Measurements from ENCODE around the gene HSPB2.
"Not testable (repeated sequence)": the region's sequence is repeated elsewhere in the genome, so short reads cannot be mapped to it uniquely, and the experiment has no call there.

HSPB2 gene

GRCh38 chr11:111926505-111927391, 14.2 kb downstream of the HSPB2 start:
- peak overlapping the region; percentile 99 for H2AFZ ChIP-seq (ENCODE audit: low read depth, low read length)
- no peaks in the 10 kb centered on the region for H3K36me3 ChIP-seq (ENCODE audit: insufficient read depth, low read length)
- peak overlapping the region; percentile 100 for H3K4me2 ChIP-seq (ENCODE audit: insufficient read depth, low read length)
- no peaks in the 10 kb centered on the region for H3K9me3 ChIP-seq (ENCODE audit: insufficient read depth, low read length, severe bottlenecking)
- H3K27me3 ChIP-seq (ENCODE audit: insufficient read depth, low read length, poor library complexity): no peaks in the 10 kb centered on the region
- peak; percentile 88 for ATAC-seq (ENCODE audit: insufficient read depth, low read depth)
- peak overlapping the region; percentile 62 for H3K9ac ChIP-seq (ENCODE audit: low read depth, low read length)
- H4K20me1 ChIP-seq (ENCODE audit: insufficient read depth, low read length): no peaks in the 10 kb centered on the region
- DNase-seq: peak; percentile 98
- no peaks in the 10 kb centered on the region for H3K79me2 ChIP-seq (ENCODE audit: insufficient read depth, low read length)
- peak overlapping the region; percentile 96 for H3K27ac ChIP-seq (ENCODE audit: low read length)
- H3K4me3 ChIP-seq (ENCODE audit: low read depth in 1 of 2, low read length in 2 of 2): peak overlapping the region; percentile 36 to 88; a peak in 3 of 4 replicates
- no peak for TF ChIP-seq EZH2 (IDR thresholded peaks at IDR 0.05; ENCODE audit: borderline replicate concordance, low read depth, low read length, severe bottlenecking)
- TF ChIP-seq, protein P1, sequence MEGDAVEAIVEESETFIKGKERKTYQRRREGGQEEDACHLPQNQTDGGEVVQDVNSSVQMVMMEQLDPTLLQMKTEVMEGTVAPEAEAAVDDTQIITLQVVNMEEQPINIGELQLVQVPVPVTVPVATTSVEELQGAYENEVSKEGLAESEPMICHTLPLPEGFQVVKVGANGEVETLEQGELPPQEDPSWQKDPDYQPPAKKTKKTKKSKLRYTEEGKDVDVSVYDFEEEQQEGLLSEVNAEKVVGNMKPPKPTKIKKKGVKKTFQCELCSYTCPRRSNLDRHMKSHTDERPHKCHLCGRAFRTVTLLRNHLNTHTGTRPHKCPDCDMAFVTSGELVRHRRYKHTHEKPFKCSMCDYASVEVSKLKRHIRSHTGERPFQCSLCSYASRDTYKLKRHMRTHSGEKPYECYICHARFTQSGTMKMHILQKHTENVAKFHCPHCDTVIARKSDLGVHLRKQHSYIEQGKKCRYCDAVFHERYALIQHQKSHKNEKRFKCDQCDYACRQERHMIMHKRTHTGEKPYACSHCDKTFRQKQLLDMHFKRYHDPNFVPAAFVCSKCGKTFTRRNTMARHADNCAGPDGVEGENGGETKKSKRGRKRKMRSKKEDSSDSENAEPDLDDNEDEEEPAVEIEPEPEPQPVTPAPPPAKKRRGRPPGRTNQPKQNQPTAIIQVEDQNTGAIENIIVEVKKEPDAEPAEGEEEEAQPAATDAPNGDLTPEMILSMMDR (IDR thresholded peaks at IDR 0.05; ENCODE audit: borderline replicate concordance, extremely low read depth, low read length, poor library complexity, severe bottlenecking): no peak
- peaks cover 23% of the 10 kb centered on the region for H3K4me1 ChIP-seq (ENCODE audit: insufficient read depth, low read length)

DNA sequence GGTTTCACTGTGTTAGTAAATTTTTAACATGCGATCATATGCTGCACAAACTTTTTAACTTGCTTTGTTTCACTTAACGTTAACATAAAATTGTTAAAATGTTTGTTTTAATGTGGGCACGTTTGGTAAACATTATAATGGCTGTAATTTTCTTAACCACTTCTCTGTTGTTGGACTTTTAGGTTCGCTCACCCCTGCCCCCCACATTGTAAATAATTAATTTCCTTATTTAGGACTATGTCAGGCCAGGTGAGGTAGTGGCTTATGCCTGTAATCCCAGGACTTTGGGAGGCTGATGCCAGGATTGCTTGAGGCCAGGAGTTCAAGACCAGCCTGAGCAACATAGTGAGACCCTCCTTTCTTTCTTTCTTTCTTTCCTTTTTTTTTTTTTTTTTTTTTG, 17.9 kb downstream of the HSPB2 start:
- Histone ChIP-seq H3K27me3 (ENCODE audit: insufficient read depth, low read length, poor library complexity) (no peaks in the 10 kb centered on the region), H3K9me3 (ENCODE audit: insufficient read depth, low read length, severe bottlenecking) (no peaks in the 10 kb centered on the region), H3K4me2 (ENCODE audit: insufficient read depth, low read length) (no peak overlapping the region), H3K27ac (ENCODE audit: low read length) (no peak overlapping the region), H3K79me2 (ENCODE audit: insufficient read depth, low read length) (no peaks in the 10 kb centered on the region), H3K4me3 (ENCODE audit: low read depth in 1 of 2, low read length in 2 of 2) (no peak overlapping the region), H3K4me1 (ENCODE audit: insufficient read depth, low read length) (peaks cover 29% of the 10 kb centered on the region), H3K36me3 (ENCODE audit: insufficient read depth, low read length) (no peaks in the 10 kb centered on the region), H2AFZ (ENCODE audit: low read depth, low read length) (no peak overlapping the region), H3K9ac (ENCODE audit: low read depth, low read length) (no peak overlapping the region), H4K20me1 (ENCODE audit: insufficient read depth, low read length) (no peaks in the 10 kb centered on the region)
- TF ChIP-seq, protein P1 (IDR thresholded peaks at IDR 0.05; ENCODE audit: borderline replicate concordance, extremely low read depth, low read length, poor library complexity, severe bottlenecking): no peak
- TF ChIP-seq EZH2 (IDR thresholded peaks at IDR 0.05; ENCODE audit: borderline replicate concordance, low read depth, low read length, severe bottlenecking): no peak
- DNase-seq (no peak), ATAC-seq (ENCODE audit: insufficient read depth, low read depth) (no peak)

DNA sequence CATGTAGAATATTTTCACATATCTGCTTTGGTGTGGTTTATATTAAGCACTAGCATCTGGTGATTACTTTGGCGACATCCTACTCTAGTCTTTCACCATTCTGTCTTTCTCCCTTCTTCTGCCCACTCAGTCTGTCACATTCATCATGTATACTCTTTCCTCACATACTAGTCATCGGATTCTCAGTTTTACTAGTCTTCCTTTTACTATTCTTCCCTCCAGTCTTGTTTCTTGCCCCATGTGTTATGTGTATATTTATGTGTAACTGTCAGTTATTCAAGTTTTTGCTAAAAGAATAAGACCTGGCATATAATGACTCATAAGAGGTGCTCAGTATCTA, 20.0 kb downstream of the HSPB2 start:
- Histone ChIP-seq H3K27ac (ENCODE audit: low read length) (no peak overlapping the region), H3K36me3 (ENCODE audit: insufficient read depth, low read length) (no peaks in the 10 kb centered on the region), H3K9me3 (ENCODE audit: insufficient read depth, low read length, severe bottlenecking) (no peaks in the 10 kb centered on the region)

DNA sequence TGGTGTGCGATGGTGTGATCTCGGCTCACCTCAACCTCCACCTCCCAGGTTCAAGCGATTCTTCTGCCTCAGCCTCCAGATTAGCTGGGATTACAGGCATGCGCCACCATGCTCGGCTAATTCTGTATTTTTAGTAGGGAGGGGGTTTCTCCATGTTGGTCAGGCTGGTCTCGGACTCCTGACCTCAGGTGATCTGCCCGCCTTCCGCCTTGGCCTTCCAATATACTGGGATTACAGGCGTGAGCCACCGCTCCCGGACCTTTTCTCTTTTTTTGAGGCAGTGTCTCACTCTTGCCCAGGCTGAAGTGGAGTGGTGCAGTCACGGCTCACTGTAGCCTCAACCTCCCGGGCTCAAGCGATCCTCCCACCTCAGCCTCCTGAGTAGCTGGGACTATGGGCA, 20.6 kb downstream of the HSPB2 start:
- not testable (repeated sequence) for H3K9me3 ChIP-seq (ENCODE audit: insufficient read depth, low read length, severe bottlenecking); H3K27me3 ChIP-seq (ENCODE audit: insufficient read depth, low read length, poor library complexity); H3K27ac ChIP-seq (ENCODE audit: low read length); H3K36me3 ChIP-seq (ENCODE audit: insufficient read depth, low read length); H4K20me1 ChIP-seq (ENCODE audit: insufficient read depth, low read length); H3K79me2 ChIP-seq (ENCODE audit: insufficient read depth, low read length); H3K4me2 ChIP-seq (ENCODE audit: insufficient read depth, low read length); H3K4me3 ChIP-seq (ENCODE audit: low read depth in 1 of 2, low read length in 2 of 2); H3K9ac ChIP-seq (ENCODE audit: low read depth, low read length); H2AFZ ChIP-seq (ENCODE audit: low read depth, low read length); DNase-seq; ATAC-seq (ENCODE audit: insufficient read depth, low read depth)
- peaks cover 35% of the 10 kb centered on the region for H3K4me1 ChIP-seq (ENCODE audit: insufficient read depth, low read length)

More for the DNA sequence above, 20.0 kb downstream of the HSPB2 start:
- Histone ChIP-seq H3K4me1 (ENCODE audit: insufficient read depth, low read length) (peaks cover 34% of the 10 kb centered on the region), H2AFZ (ENCODE audit: low read depth, low read length) (no peak overlapping the region), H3K27me3 (ENCODE audit: insufficient read depth, low read length, poor library complexity) (no peaks in the 10 kb centered on the region), H3K79me2 (ENCODE audit: insufficient read depth, low read length) (no peaks in the 10 kb centered on the region), H4K20me1 (ENCODE audit: insufficient read depth, low read length) (no peaks in the 10 kb centered on the region), H3K4me3 (ENCODE audit: low read depth in 1 of 2, low read length in 2 of 2) (no peak overlapping the region), H3K9ac (ENCODE audit: low read depth, low read length) (no peak overlapping the region), H3K4me2 (ENCODE audit: insufficient read depth, low read length) (no peak overlapping the region)
- ATAC-seq (ENCODE audit: insufficient read depth, low read depth): no peak
- DNase-seq: no peak
- TF ChIP-seq, protein P1 (IDR thresholded peaks at IDR 0.05; ENCODE audit: borderline replicate concordance, extremely low read depth, low read length, poor library complexity, severe bottlenecking): no peak
- no peak for TF ChIP-seq EZH2 (IDR thresholded peaks at IDR 0.05; ENCODE audit: borderline replicate concordance, low read depth, low read length, severe bottlenecking)

All from DND-41 (cell line).